Uterus (tissue), 2 donors: ENCODE data around the gene AAGAB.

ENCODE experiments used
- POLR2A ChIP-seq, 2 donors: fragments of 450-650 bp; IDR thresholded peaks; one replicate each; pipeline ENCODE4 v1.6.1; 2016; ENCODE audit warnings: antibody characterized with exemption in 2 of 2, mild to moderate bottlenecking in 1 of 2, moderate library complexity in 1 of 2
- TF ChIP-seq, protein P1 (sequence below), 4 experiments: fragments of 200-600 bp in 2 of 4; fragments of 450-650 bp in 2 of 4; sonication (generic) in 2 of 4; IDR thresholded peaks; one replicate each; pipeline ENCODE4 v1.5.1; 2016 to 2019; ENCODE audit warnings: antibody characterized with exemption in 4 of 4, mild to moderate bottlenecking in 2 of 4, moderate library complexity in 1 of 4

DNA sequence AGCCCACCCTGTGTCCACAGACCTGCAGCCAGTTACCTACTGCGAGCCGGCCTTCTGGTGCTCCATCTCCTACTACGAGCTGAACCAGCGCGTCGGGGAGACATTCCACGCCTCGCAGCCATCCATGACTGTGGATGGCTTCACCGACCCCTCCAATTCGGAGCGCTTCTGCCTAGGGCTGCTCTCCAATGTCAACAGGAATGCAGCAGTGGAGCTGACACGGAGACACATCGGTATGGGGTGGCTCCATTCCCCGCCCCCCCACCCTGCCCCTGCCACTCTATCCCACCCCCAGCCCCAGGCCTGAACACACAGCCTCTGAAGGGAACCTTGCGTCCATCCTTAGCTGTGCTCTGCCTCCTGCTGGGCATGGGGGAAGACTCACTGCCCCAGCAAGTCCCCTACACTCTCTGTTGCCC is 73.2 kb downstream of the AAGAB start:
- TF ChIP-seq, protein P1, sequence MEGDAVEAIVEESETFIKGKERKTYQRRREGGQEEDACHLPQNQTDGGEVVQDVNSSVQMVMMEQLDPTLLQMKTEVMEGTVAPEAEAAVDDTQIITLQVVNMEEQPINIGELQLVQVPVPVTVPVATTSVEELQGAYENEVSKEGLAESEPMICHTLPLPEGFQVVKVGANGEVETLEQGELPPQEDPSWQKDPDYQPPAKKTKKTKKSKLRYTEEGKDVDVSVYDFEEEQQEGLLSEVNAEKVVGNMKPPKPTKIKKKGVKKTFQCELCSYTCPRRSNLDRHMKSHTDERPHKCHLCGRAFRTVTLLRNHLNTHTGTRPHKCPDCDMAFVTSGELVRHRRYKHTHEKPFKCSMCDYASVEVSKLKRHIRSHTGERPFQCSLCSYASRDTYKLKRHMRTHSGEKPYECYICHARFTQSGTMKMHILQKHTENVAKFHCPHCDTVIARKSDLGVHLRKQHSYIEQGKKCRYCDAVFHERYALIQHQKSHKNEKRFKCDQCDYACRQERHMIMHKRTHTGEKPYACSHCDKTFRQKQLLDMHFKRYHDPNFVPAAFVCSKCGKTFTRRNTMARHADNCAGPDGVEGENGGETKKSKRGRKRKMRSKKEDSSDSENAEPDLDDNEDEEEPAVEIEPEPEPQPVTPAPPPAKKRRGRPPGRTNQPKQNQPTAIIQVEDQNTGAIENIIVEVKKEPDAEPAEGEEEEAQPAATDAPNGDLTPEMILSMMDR (IDR thresholded peaks at IDR 0.05): no peak
- TF ChIP-seq POLR2A (IDR thresholded peaks at IDR 0.05): no peak
